ENCODE data around the gene WNT9B.

The WNT9B gene

GRCh38 chr17:46854515-46854914 lies 3.1 kb downstream of the WNT9B start:
- TF ChIP-seq CTCF (IDR thresholded peaks at IDR 0.05; ENCODE audit: low read depth, low read length) = no peak
- no peak overlapping the region for H3K4me3 ChIP-seq (ENCODE audit: low read depth, low read length)
- peaks cover 34% of the 10 kb centered on the region for H3K27me3 ChIP-seq (ENCODE audit: insufficient read depth, low read depth, severe bottlenecking)
- no peaks in the 10 kb centered on the region for H3K9me3 ChIP-seq (ENCODE audit: severe bottlenecking)
- DNase-seq = no peak
- H3K27ac ChIP-seq = no peak overlapping the region
- H3K36me3 ChIP-seq = no peaks in the 10 kb centered on the region

DNA sequence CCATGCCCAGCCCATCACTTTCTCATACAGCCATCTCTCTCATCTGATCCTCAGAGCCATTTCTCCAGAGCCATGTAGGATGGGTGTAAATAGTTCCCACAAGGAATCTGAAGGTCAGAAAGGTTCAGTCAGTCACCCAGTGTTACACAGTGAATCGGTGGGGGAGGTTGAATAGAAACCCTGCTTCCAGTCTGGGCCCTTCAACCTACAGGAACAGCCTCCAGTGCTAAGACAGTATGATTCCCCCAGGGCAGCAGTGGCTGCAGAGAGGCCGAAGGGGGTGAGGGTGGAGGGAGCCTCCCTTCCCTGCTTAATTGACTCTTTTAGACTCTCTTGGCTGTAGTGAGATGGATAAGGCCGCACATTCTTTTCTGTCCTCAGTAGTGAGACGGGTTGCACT lies 3.6 kb downstream of the WNT9B start:
- H3K9me3 ChIP-seq (ENCODE audit: severe bottlenecking) = no peaks in the 10 kb centered on the region
- DNase-seq = no peak
- no peak for TF ChIP-seq CTCF (IDR thresholded peaks at IDR 0.05; ENCODE audit: low read depth, low read length)
- H3K4me3 ChIP-seq (ENCODE audit: low read depth, low read length) = no peak overlapping the region
- H3K36me3 ChIP-seq = no peaks in the 10 kb centered on the region
- no peak overlapping the region for H3K27ac ChIP-seq
- H3K27me3 ChIP-seq (ENCODE audit: insufficient read depth, low read depth, severe bottlenecking) = peaks cover 33% of the 10 kb centered on the region

DNA sequence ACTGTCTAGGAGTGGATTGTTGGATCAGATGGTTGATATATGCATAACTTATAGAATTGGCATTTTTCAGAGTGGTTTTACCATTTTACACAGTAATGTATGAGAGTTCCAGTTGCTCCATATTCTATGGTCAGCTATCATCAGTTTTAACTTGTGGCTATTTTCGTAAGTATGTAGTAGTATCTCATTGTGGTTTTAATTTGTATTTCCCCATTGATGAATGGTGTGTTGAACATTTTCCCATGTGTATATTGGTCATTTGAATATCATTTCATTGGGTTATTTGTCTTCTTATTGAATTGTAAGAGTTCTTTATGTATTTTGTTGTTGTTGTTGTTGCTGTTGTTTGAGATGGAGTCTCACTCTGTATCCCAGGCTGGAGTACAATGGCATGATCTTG lies 6.2 kb downstream of the WNT9B start:
- Histone ChIP-seq H3K27me3 (ENCODE audit: insufficient read depth, low read depth, severe bottlenecking) (peaks cover 10% of the 10 kb centered on the region), H3K27ac (no peak overlapping the region), H3K36me3 (no peaks in the 10 kb centered on the region), H3K4me3 (ENCODE audit: low read depth, low read length) (no peak overlapping the region), H3K9me3 (ENCODE audit: severe bottlenecking) (no peaks in the 10 kb centered on the region)
- DNase-seq = no peak
- TF ChIP-seq CTCF (IDR thresholded peaks at IDR 0.05; ENCODE audit: low read depth, low read length) = no peak

DNA sequence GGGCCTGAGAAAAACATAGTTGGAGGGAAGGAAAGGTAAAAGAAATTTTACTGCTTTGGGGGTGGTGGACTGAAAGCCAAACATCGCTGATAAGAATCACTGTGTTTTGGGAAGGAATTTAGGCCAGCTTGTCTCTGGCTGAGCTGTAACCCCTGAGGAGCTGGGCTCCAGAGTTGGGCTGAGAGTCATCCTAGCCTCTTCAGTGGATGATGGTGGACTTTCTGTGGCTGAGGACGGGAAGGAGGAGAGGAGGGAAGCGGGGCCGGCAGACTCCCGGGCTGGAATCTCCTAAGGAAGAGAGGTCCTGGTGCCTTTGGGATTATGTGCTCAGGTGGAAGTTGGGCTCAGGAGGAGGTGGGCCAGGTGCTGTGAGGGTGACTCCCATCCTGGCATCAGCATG lies 8.6 kb downstream of the WNT9B start:
- H3K27me3 ChIP-seq (ENCODE audit: insufficient read depth, low read depth, severe bottlenecking) = no peaks in the 10 kb centered on the region
- no peak for DNase-seq
- H3K4me3 ChIP-seq (ENCODE audit: low read depth, low read length) = no peak overlapping the region
- H3K9me3 ChIP-seq (ENCODE audit: severe bottlenecking) = no peaks in the 10 kb centered on the region
- TF ChIP-seq CTCF (IDR thresholded peaks at IDR 0.05; ENCODE audit: low read depth, low read length) = no peak
- H3K27ac ChIP-seq = no peak overlapping the region
- H3K36me3 ChIP-seq = no peaks in the 10 kb centered on the region

- no peaks in the 10 kb centered on the region for H3K27me3 ChIP-seq (ENCODE audit: insufficient read depth, low read depth, severe bottlenecking)
Observed at GRCh38 chr17:46862949-46863348, 11.6 kb downstream of the WNT9B start.

More at GRCh38 chr17:46862949-46863348, 11.6 kb downstream of the WNT9B start:
- Histone ChIP-seq H3K4me3 (ENCODE audit: low read depth, low read length) (no peak overlapping the region), H3K9me3 (ENCODE audit: severe bottlenecking) (no peaks in the 10 kb centered on the region), H3K27ac (no peak overlapping the region), H3K36me3 (no peaks in the 10 kb centered on the region)
- TF ChIP-seq CTCF (IDR thresholded peaks at IDR 0.05; ENCODE audit: low read depth, low read length) = no peak
- no peak for DNase-seq

Measured in WERI-Rb-1 (cell line).